Measurements from ENCODE around the gene PHB1.

DNA sequence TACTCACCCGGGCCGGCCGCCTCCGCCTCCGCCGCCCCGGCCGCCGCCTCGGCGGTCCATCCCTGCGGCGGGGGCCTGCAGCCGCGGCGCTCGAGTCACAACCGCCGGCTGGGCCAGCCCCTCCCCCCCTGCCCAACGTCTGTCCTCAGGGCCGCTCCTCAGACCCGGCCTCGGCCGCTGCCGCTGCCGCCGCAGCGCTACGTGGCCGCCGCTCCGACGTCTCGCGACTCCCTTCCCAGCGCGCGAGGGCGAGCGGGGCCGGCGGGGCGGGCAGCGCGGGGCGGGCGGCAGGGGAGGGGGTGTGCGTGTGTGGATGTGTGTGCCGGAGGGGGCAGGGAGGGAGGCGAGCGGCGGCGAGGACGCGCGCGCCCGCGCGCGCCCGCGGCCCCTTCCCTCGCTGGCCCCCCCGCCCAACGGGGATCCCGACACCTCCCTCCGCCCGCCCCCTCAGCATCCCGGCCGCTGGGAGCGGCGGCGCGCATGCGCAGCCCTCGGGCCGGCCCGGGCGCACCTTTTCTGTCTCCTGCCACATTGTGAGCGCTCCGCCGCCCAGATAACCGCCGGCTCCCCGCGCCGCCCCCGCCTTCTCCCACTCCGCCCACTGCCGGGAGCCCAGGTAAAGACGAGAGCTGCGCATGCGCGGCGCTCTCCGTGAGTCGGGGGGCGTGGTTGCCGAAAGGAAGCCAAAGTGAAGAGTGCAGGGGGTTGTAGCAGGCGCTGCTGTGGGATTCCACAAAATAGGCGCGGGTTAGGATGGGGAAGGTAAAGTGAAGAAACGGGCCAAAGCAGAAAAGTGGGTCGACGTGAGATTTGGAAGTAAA lies 52.6 kb downstream of the PHB1 start, which contains the start of gene ZNF652:
- TF ChIP-seq, protein P1, sequence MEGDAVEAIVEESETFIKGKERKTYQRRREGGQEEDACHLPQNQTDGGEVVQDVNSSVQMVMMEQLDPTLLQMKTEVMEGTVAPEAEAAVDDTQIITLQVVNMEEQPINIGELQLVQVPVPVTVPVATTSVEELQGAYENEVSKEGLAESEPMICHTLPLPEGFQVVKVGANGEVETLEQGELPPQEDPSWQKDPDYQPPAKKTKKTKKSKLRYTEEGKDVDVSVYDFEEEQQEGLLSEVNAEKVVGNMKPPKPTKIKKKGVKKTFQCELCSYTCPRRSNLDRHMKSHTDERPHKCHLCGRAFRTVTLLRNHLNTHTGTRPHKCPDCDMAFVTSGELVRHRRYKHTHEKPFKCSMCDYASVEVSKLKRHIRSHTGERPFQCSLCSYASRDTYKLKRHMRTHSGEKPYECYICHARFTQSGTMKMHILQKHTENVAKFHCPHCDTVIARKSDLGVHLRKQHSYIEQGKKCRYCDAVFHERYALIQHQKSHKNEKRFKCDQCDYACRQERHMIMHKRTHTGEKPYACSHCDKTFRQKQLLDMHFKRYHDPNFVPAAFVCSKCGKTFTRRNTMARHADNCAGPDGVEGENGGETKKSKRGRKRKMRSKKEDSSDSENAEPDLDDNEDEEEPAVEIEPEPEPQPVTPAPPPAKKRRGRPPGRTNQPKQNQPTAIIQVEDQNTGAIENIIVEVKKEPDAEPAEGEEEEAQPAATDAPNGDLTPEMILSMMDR (conservative IDR thresholded peaks at IDR 0.05; ENCODE audit: low read depth, low read length) = no peak
- TF ChIP-seq EZH2 (IDR thresholded peaks at IDR 0.05; ENCODE audit: low read length, unreplicated experiment) = no peak
